Hepatic stellate cell (primary cell): ENCODE data around the gene UMAD1.

ENCODE experiments used
- DNase-seq: peaks from one replicate; pipeline ENCODE4 v3.0.0; 2011; ENCODE audit warnings: low spot score

Gene UMAD1

GRCh38 chr7:7922684-7923385 lies 282.3 kb downstream of the UMAD1 start:
- DNase-seq = no peak

GRCh38 chr7:7923818-7924217 lies 283.3 kb downstream of the UMAD1 start:
- DNase-seq = no peak

GRCh38 chr7:7924303-7924702 lies 283.8 kb downstream of the UMAD1 start:
- DNase-seq = no peak
